Left lung (tissue), 10 donors: ENCODE results near the gene HCN3. TPM values are rescaled to one million over a fixed set of nuclear protein-coding genes. Genes with fewer than 3 reads are reported as not detected.
A peak's percentile ranks its signal among the peaks of the same experiment; 100 is the strongest.
"Not testable (repeated sequence)": the region's sequence is repeated elsewhere in the genome, so short reads cannot be mapped to it uniquely, and the experiment has no call there.

ENCODE experiments used
- ATAC-seq: fragments of 200-7000 bp; cut with Tn5 transposase; one replicate; pipeline ENCODE4 v1.9.1; 2020; ENCODE audit warnings: moderate library complexity
- DNase-seq, 4 donors: peaks; one replicate each; pipeline ENCODE4 v3.0.0-alpha.2; 2013 to 2020
- H3K27ac ChIP-seq, 2 donors: fragments of 200-600 bp; sonication (generic) in 1 of 2; one replicate each; pipeline versions ENCODE4 v1.5.0 to v1.8.0; 2020 to 2021
- H3K27me3 ChIP-seq, 2 donors: fragments of 200-600 bp; sonication (generic) in 1 of 2; one replicate each; pipeline versions ENCODE4 v1.5.0 to v1.8.0; 2020 to 2021
- H3K36me3 ChIP-seq, 2 donors: fragments of 200-600 bp; sonication (generic) in 1 of 2; one replicate each; pipeline versions ENCODE4 v1.5.0 to v1.8.0; 2020 to 2021
- H3K4me1 ChIP-seq, 2 donors: fragments of 200-600 bp; one replicate each; pipeline ENCODE4 v1.8.0; 2021
- H3K4me3 ChIP-seq, 2 donors: fragments of 200-600 bp; sonication (generic) in 1 of 2; one replicate each; pipeline versions ENCODE4 v1.5.0 to v1.8.0; 2020 to 2021; ENCODE audit warnings: mild to moderate bottlenecking in 1 of 2
- H3K9me3 ChIP-seq, 2 donors: fragments of 200-600 bp; sonication (generic) in 1 of 2; one replicate each; pipeline versions ENCODE4 v1.5.0 to v1.8.0; 2020 to 2021
- CTCF ChIP-seq, 2 donors: fragments of 200-600 bp; sonication (generic) in 1 of 2; IDR thresholded peaks; one replicate each; pipeline versions ENCODE4 v1.5.0 to v1.8.0; 2021; ENCODE audit warnings: antibody characterized with exemption in 2 of 2
- intact Hi-C, 2 donors: fragments of 100-400 bp; cut with DNase I; formaldehyde crosslinking; loops; one replicate each; pipeline versions ENCODE4 v1.11.2 to v1.14.2; 2022
- polyA plus RNA-seq, 6 donors: library from polyadenylated mRNA; unstranded; fragments of 120-200 nt; gene quantifications; one replicate each; pipeline ENCODE4 v1.2.1, GENCODE V29; 2013; ENCODE audit not compliant: insufficient read length in 6 of 6
- total RNA-seq, 2 donors: library from RNA; stranded (reverse); fragmentation: NEBNext Ultra II Directional; extraction: Animal tissue kit (Norgen Biotek cat#: 25700); gene quantifications; one replicate each; pipeline ENCODE4 v1.2.1, GENCODE V29; 2021
- donor health status: DM: no; HTN: yes; CAD: no.
- donor health status: DM: no; HTN: no; CAD: no.

The HCN3 gene
- total and polyA plus RNA-seq, 8 donors = 2.4 to 11.7 (median 8.3) TPM

GRCh38 chr1:155245163-155245524, 32.1 kb upstream of the HCN3 start:
- TF ChIP-seq CTCF (IDR thresholded peaks at IDR 0.05) = no peak
- Histone ChIP-seq H3K9me3 (no peaks in the 10 kb centered on the region), H3K27me3 (no peaks in the 10 kb centered on the region), H3K36me3 (peaks cover 0 to 19% of the 10 kb centered on the region in 2 donors), H3K4me1 (peaks cover 0 to 48% of the 10 kb centered on the region in 2 donors), H3K4me3 (peak overlapping the region; percentile 53 to 56), H3K27ac (peak overlapping the region; percentile 92 to 95)
- DNase-seq (no peak), ATAC-seq (no peak)
- intact Hi-C loops = no loop called here

- H3K27me3 ChIP-seq, DNase-seq, ATAC-seq, H3K4me3 ChIP-seq, intact Hi-C loops, H3K27ac ChIP-seq, H3K9me3 ChIP-seq: not testable (repeated sequence)
- H3K36me3 ChIP-seq = peaks cover 0 to 19% of the 10 kb centered on the region in 2 donors
- H3K4me1 ChIP-seq = peaks cover 10 to 47% of the 10 kb centered on the region in 2 donors
Observed at GRCh38 chr1:155246796-155247195, 30.5 kb upstream of the HCN3 start.

GRCh38 chr1:155247667-155248553, 29.4 kb upstream of the HCN3 start:
- intact Hi-C loops = no loop called here
- Histone ChIP-seq H3K4me3 (no peak overlapping the region), H3K4me1 (peaks cover 10 to 36% of the 10 kb centered on the region in 2 donors), H3K9me3 (no peaks in the 10 kb centered on the region), H3K27me3 (no peaks in the 10 kb centered on the region), H3K27ac (no peak overlapping the region), H3K36me3 (peaks cover 0 to 19% of the 10 kb centered on the region in 2 donors)
- ATAC-seq (no peak), DNase-seq (peak in 1 of 4 donors; percentile 75)
- no peak for TF ChIP-seq CTCF (IDR thresholded peaks at IDR 0.05)

GRCh38 chr1:155250246-155250632, 27.0 kb upstream of the HCN3 start:
- TF ChIP-seq CTCF (IDR thresholded peaks at IDR 0.05) = no peak
- ATAC-seq (no peak), DNase-seq (no peak)
- intact Hi-C loops = no loop called here
- H3K36me3 ChIP-seq = peaks cover 0 to 19% of the 10 kb centered on the region in 2 donors
- peaks cover 21 to 36% of the 10 kb centered on the region in 2 donors for H3K4me1 ChIP-seq
- peak overlapping the region in 1 of 2 donors; percentile 42 for H3K27ac ChIP-seq
- H3K4me3 ChIP-seq = peak overlapping the region in 1 of 2 donors; percentile 26
- H3K9me3 ChIP-seq = no peaks in the 10 kb centered on the region
- no peaks in the 10 kb centered on the region for H3K27me3 ChIP-seq

GRCh38 chr1:155250633-155251449, 26.4 kb upstream of the HCN3 start:
- peak overlapping the region in 1 of 2 donors; percentile 42 for H3K27ac ChIP-seq
- intact Hi-C loops = no loop called here
- ATAC-seq = peak; percentile 86
- H3K27me3 ChIP-seq = no peaks in the 10 kb centered on the region
- peak overlapping the region in 1 of 2 donors; percentile 26 for H3K4me3 ChIP-seq
- H3K9me3 ChIP-seq = no peaks in the 10 kb centered on the region
- TF ChIP-seq CTCF (IDR thresholded peaks at IDR 0.05) = peak; percentile 99 to 100
- peak; percentile 81 to 99 (median 94) for DNase-seq
- peaks cover 0 to 19% of the 10 kb centered on the region in 2 donors for H3K36me3 ChIP-seq
- H3K4me1 ChIP-seq = peaks cover 21 to 37% of the 10 kb centered on the region in 2 donors
